A549 (cell line): Measurements from ENCODE around the gene C4orf17.

Experiments used
- CBX2 ChIP-seq: fragments of 200-600 bp; sonication (generic); IDR thresholded peaks from 2 replicates; pipeline ENCODE4 v1.6.1; 2016; ENCODE audit warnings: low read depth, mild to moderate bottlenecking, borderline replicate concordance
- CHD4 ChIP-seq: fragments of 200-600 bp; sonication (generic); IDR thresholded peaks from 2 replicates; pipeline ENCODE4 v1.6.1; 2016; ENCODE audit warnings: antibody characterized with exemption, mild to moderate bottlenecking, borderline replicate concordance
- CTCF ChIP-seq: fragments of >200 bp; sonication (Bioruptor Twin); formaldehyde crosslinking; IDR thresholded peaks from 3 replicates; pipeline ENCODE4 v1.5.1; 2016
- PHF8 ChIP-seq: fragments of 200-600 bp; sonication (generic); IDR thresholded peaks from 2 replicates; pipeline ENCODE4 v1.6.1; 2016; ENCODE audit warnings: low read depth, mild to moderate bottlenecking, antibody characterized with exemption, moderate library complexity, borderline replicate concordance
- RFX5 ChIP-seq: fragments of 450-650 bp; IDR thresholded peaks from 2 replicates; pipeline ENCODE4 v1.7.1; 2014; ENCODE audit warnings: antibody characterized with exemption, mild to moderate bottlenecking, moderate library complexity
- SMC3 ChIP-seq: fragments of >200 bp; sonication (Bioruptor Twin); formaldehyde crosslinking; IDR thresholded peaks from 3 replicates; pipeline ENCODE4 v1.6.1; 2018; ENCODE audit warnings: inconsistent platforms
- ZNF302 ChIP-seq: fragments of 250-450 bp; sonication (Bioruptor Pico); IDR thresholded peaks from 2 replicates; pipeline ENCODE4 v1.9.0; 2021; ENCODE audit warnings: inconsistent platforms, mild to moderate bottlenecking, moderate library complexity

DNA sequence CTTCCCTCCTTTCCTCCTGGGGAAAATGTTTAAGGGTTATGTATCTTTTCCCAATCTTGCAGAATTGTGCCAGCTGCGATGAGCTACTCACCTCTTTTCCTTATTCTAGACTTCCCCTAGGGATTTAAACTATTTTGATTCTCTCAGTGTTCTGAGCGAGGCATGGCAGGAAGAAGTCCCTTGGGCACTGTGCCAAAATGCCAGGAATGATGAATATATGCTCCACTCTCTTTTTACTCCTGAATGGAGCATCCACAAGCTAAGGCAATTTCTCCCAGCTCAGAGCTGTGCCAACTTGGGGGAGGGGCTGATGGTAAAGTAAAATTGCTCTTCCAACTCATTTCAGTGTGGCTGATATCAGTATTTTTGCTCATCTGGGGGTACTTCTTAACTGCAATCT, 4.0 kb upstream of the C4orf17 start:
- TF ChIP-seq CTCF (no peak), CBX2 (no peak), SMC3 (no peak), ZNF302 (no peak), PHF8 (no peak), RFX5 (no peak), CHD4 (no peak)
